IMR-90 (cell line): ENCODE data around the gene ZNF646. TPM values are rescaled to one million over a fixed set of nuclear protein-coding genes. Genes with fewer than 3 reads are reported as not detected.
A peak's percentile ranks its signal among the peaks of the same experiment; 100 is the strongest.

Experiments used
- ATAC-seq: fragments of 200-7000 bp; cut with Tn5 transposase; 2 replicates; pipeline ENCODE4 v1.9.1; 2020; ENCODE audit warnings: low read depth, mild to moderate bottlenecking, moderate library complexity
- BruUV-seq: library from RNA; stranded (reverse); fragments of 400-500 nt; replicated peaks from 2 replicates; lab custom pipeline; 2021; lab: Mats Ljungman, UMichigan
- CTCF ChIA-PET: fragments of 300-600 bp; formaldehyde crosslinking; extraction: SDS; loops from one replicate; lab custom pipeline; 2021; ENCODE audit warnings: antibody characterized with exemption; lab: Yijun Ruan, JAX
- POLR2A ChIA-PET: fragments of 300-600 bp; sonication (Branson Sonifier 250); formaldehyde crosslinking; loops from one replicate; lab custom pipeline; 2022; ENCODE audit warnings: antibody characterized with exemption; ENCODE audit not compliant: unreplicated experiment; lab: Charles Lee
- DNase-seq: peaks from one replicate; pipeline ENCODE4 v3.0.0; 2013
- H2AFZ ChIP-seq: replicated peaks from 2 replicates; pipeline ENCODE3; 2013; ENCODE audit warnings: low read length, mild to moderate bottlenecking; ENCODE audit not compliant: poor library complexity
- H2AK5ac ChIP-seq: 2 replicates; pipeline ENCODE4 v1.6.1; 2013; ENCODE audit warnings: low read depth, low read length, inconsistent platforms
- H2AK9ac ChIP-seq: replicated peaks from 2 replicates; pipeline ENCODE3; 2013; ENCODE audit warnings: mild to moderate bottlenecking, low read depth, low read length, moderate library complexity; ENCODE audit not compliant: poor library complexity
- H2BK120ac ChIP-seq: 2 replicates; pipeline ENCODE4 v1.6.1; 2013; ENCODE audit warnings: low read depth, low read length, inconsistent platforms
- H2BK15ac ChIP-seq: 3 replicates; pipeline ENCODE4 v1.6.1; 2013; ENCODE audit warnings: low read depth, low read length, inconsistent platforms
- H2BK20ac ChIP-seq: 2 replicates; pipeline ENCODE4 v1.6.1; 2013; ENCODE audit warnings: low read depth, mild to moderate bottlenecking, inconsistent platforms, low read length, moderate library complexity
- H2BK5ac ChIP-seq: 2 replicates; pipeline ENCODE4 v1.6.1; 2013; ENCODE audit warnings: mild to moderate bottlenecking, low read depth, low read length, inconsistent platforms; ENCODE audit not compliant: poor library complexity, severe bottlenecking
- H3K14ac ChIP-seq: replicated peaks from 2 replicates; pipeline ENCODE4 v1.6.1; 2013; ENCODE audit warnings: low read depth, low read length, inconsistent platforms
- H3K18ac ChIP-seq: 2 replicates; pipeline ENCODE4 v1.6.1; 2013; ENCODE audit warnings: low read depth, low read length, control low read depth
- H3K23ac ChIP-seq: 2 replicates; pipeline ENCODE4 v1.6.1; 2013; ENCODE audit warnings: low read depth, low read length, inconsistent platforms
- H3K27ac ChIP-seq: 2 replicates; pipeline ENCODE4 v1.5.1; 2013; ENCODE audit warnings: mild to moderate bottlenecking, control low read depth, low read length; ENCODE audit not compliant: insufficient read depth
- H3K27me3 ChIP-seq: 2 replicates; pipeline ENCODE4 v1.6.1; 2013; ENCODE audit warnings: low read length; ENCODE audit not compliant: control insufficient read depth, insufficient read depth
- H3K36me3 ChIP-seq: 2 replicates; pipeline ENCODE4 v1.6.1; 2013; ENCODE audit warnings: low read length, mixed read lengths; ENCODE audit not compliant: control insufficient read depth, insufficient read depth
- H3K4ac ChIP-seq: 2 replicates; pipeline ENCODE4 v1.6.1; 2013; ENCODE audit warnings: low read depth, low read length, inconsistent platforms
- H3K4me1 ChIP-seq: 2 replicates; pipeline ENCODE4 v1.6.1; 2013; ENCODE audit warnings: low read length, mixed read lengths; ENCODE audit not compliant: control insufficient read depth, insufficient read depth
- H3K4me2 ChIP-seq: 2 replicates; pipeline ENCODE4 v1.6.1; 2013; ENCODE audit warnings: low read depth, mild to moderate bottlenecking, control low read depth, low read length, moderate library complexity
- H3K4me3 ChIP-seq: 2 replicates; pipeline ENCODE4 v1.5.1; 2013; ENCODE audit warnings: low read depth, mild to moderate bottlenecking, control low read depth, low read length, moderate library complexity; ENCODE audit not compliant: insufficient read depth
- H3K56ac ChIP-seq: 2 replicates; pipeline ENCODE4 v1.6.1; 2013; ENCODE audit warnings: low read length, inconsistent platforms; ENCODE audit not compliant: insufficient read depth; ENCODE audit errors: extremely low read depth
- H3K79me1 ChIP-seq, 2 experiments: 2 replicates each; pipeline ENCODE4 v1.6.1; 2013; ENCODE audit warnings: low read length in 2 of 2, inconsistent platforms in 1 of 2, low read depth in 1 of 2
- H3K9ac ChIP-seq: 2 replicates; pipeline ENCODE4 v1.6.1; 2013; ENCODE audit warnings: low read depth, low read length, control low read depth
- H3K9me1 ChIP-seq: 2 replicates; pipeline ENCODE4 v1.6.1; 2013; ENCODE audit warnings: low read length, inconsistent platforms; ENCODE audit not compliant: insufficient read depth
- H3K9me3 ChIP-seq: 2 replicates; pipeline ENCODE4 v1.6.1; 2013; ENCODE audit warnings: low read length; ENCODE audit not compliant: control insufficient read depth, insufficient read depth
- H4K20me1 ChIP-seq: 2 replicates; pipeline ENCODE4 v1.6.1; 2013; ENCODE audit warnings: low read length, inconsistent platforms; ENCODE audit not compliant: insufficient read depth
- H4K5ac ChIP-seq: 2 replicates; pipeline ENCODE4 v1.6.1; 2013; ENCODE audit warnings: mild to moderate bottlenecking, low read depth, low read length, control low read depth
- H4K8ac ChIP-seq, 2 experiments: 2 replicates each; pipeline ENCODE4 v1.6.1; 2013; ENCODE audit warnings: low read depth in 2 of 2, low read length in 2 of 2, control low read depth in 1 of 2, inconsistent platforms in 1 of 2
- H4K91ac ChIP-seq: 2 replicates; pipeline ENCODE4 v1.6.1; 2013; ENCODE audit warnings: low read depth, low read length, inconsistent platforms; ENCODE audit not compliant: insufficient read depth
- CHD1 ChIP-seq: IDR thresholded peaks from 2 replicates; pipeline ENCODE4 v1.6.1; 2012; ENCODE audit warnings: low read depth, low read length, improper control_type of control experiment
- CTCF ChIP-seq: conservative IDR thresholded peaks from 2 replicates; pipeline ENCODE4 v1.5.1; 2012; ENCODE audit warnings: mild to moderate bottlenecking, low read depth, low read length, improper control_type of control experiment
- ELK1 ChIP-seq: fragments of 150-350 bp; IDR thresholded peaks from 2 replicates; pipeline ENCODE4 v1.6.1; 2016; ENCODE audit warnings: low read depth, mild to moderate bottlenecking, low read length, moderate library complexity, borderline replicate concordance
- MAZ ChIP-seq: IDR thresholded peaks from 2 replicates; pipeline ENCODE4 v1.6.1; 2012; ENCODE audit warnings: low read depth, mild to moderate bottlenecking, low read length, improper control_type of control experiment, moderate library complexity, borderline replicate concordance
- MXI1 ChIP-seq: IDR thresholded peaks from 2 replicates; pipeline ENCODE4 v1.6.1; 2012; ENCODE audit warnings: low read depth, mild to moderate bottlenecking, low read length, moderate library complexity, borderline replicate concordance
- NFE2L2 ChIP-seq: fragments of 150-350 bp; IDR thresholded peaks from 2 replicates; pipeline ENCODE4 v1.6.1; 2016; ENCODE audit warnings: low read depth, mild to moderate bottlenecking, low read length
- POLR2A ChIP-seq: IDR thresholded peaks from 2 replicates; pipeline ENCODE4 v1.6.1; 2012; ENCODE audit warnings: mild to moderate bottlenecking, low read depth, low read length
- RCOR1 ChIP-seq: IDR thresholded peaks from 2 replicates; pipeline ENCODE4 v1.6.1; 2012; ENCODE audit warnings: mild to moderate bottlenecking, low read length, improper control_type of control experiment; ENCODE audit not compliant: insufficient replicate concordance
- WGBS, 2 experiments: methylation state at CpG; one replicate each; pipeline versions ENCODE4 v1.1.5 to v1.1.7; 2013; ENCODE audit warnings: missing lambda C conversion rate in 2 of 2; ENCODE audit not compliant: insufficient read length in 1 of 2; ENCODE audit errors: extremely low coverage in 2 of 2; 5-methylcytosine and 5-hydroxymethylcytosine counted together
- dilution Hi-C: fragments of 300-500 bp; cut with HindIII; formaldehyde crosslinking; loops from one replicate; pipeline ENCODE4 v1.14.3; 2018; ENCODE audit warnings: low sequenced_read_pairs; ENCODE audit not compliant: unreplicated experiment
- in situ Hi-C: fragments of 300-500 bp; cut with MboI; formaldehyde crosslinking; loops from 3 replicates; pipeline ENCODE4 v1.14.3; 2019; ENCODE audit warnings: low sequenced_read_pairs, inconsistent platforms, mixed read lengths
- intact Hi-C: fragments of 100-400 bp; cut with micrococcal nuclease; formaldehyde crosslinking; loops from 2 replicates; pipeline ENCODE4 v1.10.0; 2022
- polyA plus RNA-seq, 3 experiments: library from polyadenylated mRNA; depleted of rRNA; stranded (reverse); fragments of >200 nt; gene quantifications; 2 replicates each; pipeline ENCODE4 v1.2.3, GENCODE V29; 2012; ENCODE audit warnings: low replicate concordance in 1 of 3
- total RNA-seq: library from RNA; depleted of rRNA; stranded (reverse); fragments of >200 nt; gene quantifications from 2 replicates; pipeline ENCODE4 v1.2.3, GENCODE V29; 2012

ZNF646 gene
- total and polyA plus RNA-seq, 2 of the 4 experiments (the other 2 are of a cell fraction) = 4.9 to 6.8 TPM

GRCh38 chr16:31117384-31118222 is 43.4 kb downstream of the ZNF646 start, which contains the start of gene KAT8:
TSS of gene KAT8 (plus strand) at chr16:31117664. CDS start at chr16:31117682, 18 bp downstream.
- H3K4me2 ChIP-seq = peak within 1 kb of the TSS; percentile 86
- in situ Hi-C loops = no loop called here

More at GRCh38 chr16:31117384-31118222, 43.4 kb downstream of the ZNF646 start, which contains the start of gene KAT8:
- peak within 1 kb of the TSS; percentile 66 for H3K4me3 ChIP-seq
- no peak within 1 kb of the TSS for H2BK15ac ChIP-seq
- peak within 1 kb of the TSS; percentile 67; the same call in 1 of the 2 replicates for H4K91ac ChIP-seq
- no peaks in the 10 kb centered on the region for H3K27me3 ChIP-seq
- H3K9me3 ChIP-seq = no peaks in the 10 kb centered on the region
- H2AK9ac ChIP-seq = peak within 1 kb of the TSS; percentile 89
- peak within 1 kb of the TSS; percentile 51 for H3K14ac ChIP-seq
- peak within 1 kb of the TSS; percentile 76 for H3K23ac ChIP-seq
- intact Hi-C loops = loop anchor here (2.0 kb wide), 1 partner anchor 25 kb away; no protein-coding TSS in a partner anchor
- H2BK20ac ChIP-seq = no peak within 1 kb of the TSS
- dilution Hi-C loops = no loop called here
- 0 out of 2 replicates have a peak, but pooled peaks cover 3% of the 10 kb centered on the region for H3K4me1 ChIP-seq
- H2BK5ac ChIP-seq = peak within 1 kb of the TSS; percentile 23
- H3K27ac ChIP-seq = peak within 1 kb of the TSS; percentile 61
- peak; percentile 65 for TF ChIP-seq MAZ
- no peak for TF ChIP-seq CTCF
- TF ChIP-seq ELK1 = no peak
- TF ChIP-seq NFE2L2 = 0 out of 2 replicates have a peak, but pooled peaks have one; percentile 16
- peak; percentile 13 for TF ChIP-seq RCOR1
- peak; percentile 17; the same call in 1 of the 2 replicates for TF ChIP-seq MXI1
- peak; percentile 80 for TF ChIP-seq POLR2A
- TF ChIP-seq CHD1 = 0 out of 2 replicates have a peak, but pooled peaks have one; percentile 3
- DNase-seq (peak; percentile 97), ATAC-seq (peak; percentile 95)
- CTCF ChIA-PET = interaction anchor here (0.6 to 1.1 kb wide), 3 partner anchors 10 to 25 kb away, joined by 3 to 5 read pairs (median 3); no protein-coding TSS in a partner anchor
- H3K4ac ChIP-seq = peak within 1 kb of the TSS; percentile 65
- peak within 1 kb of the TSS; percentile 76 for H2AK5ac ChIP-seq
- peak within 1 kb of the TSS; percentile 93 for H2AFZ ChIP-seq
- peak within 1 kb of the TSS; percentile 51; the same call in 1 of the 2 replicates for H3K18ac ChIP-seq
- BruUV-seq = no TSS peak
- H3K79me1 ChIP-seq = peaks cover 22 to 50% of the 10 kb centered on the region in 2 experiments
- H2BK120ac ChIP-seq = no peak within 1 kb of the TSS
- peak within 1 kb of the TSS; percentile 79 for H3K9ac ChIP-seq
- peak within 1 kb of the TSS; percentile 75 to 82 for H4K8ac ChIP-seq
- 0% methylated on average over 21 of the region's 68 CpGs; no CpG with 5 or more reads in 1 of the 2 experiments for WGBS, 2 experiments
- H4K5ac ChIP-seq = peak within 1 kb of the TSS; percentile 53
- peaks cover 9% of the 10 kb centered on the region for H4K20me1 ChIP-seq
- H3K56ac ChIP-seq = peak within 1 kb of the TSS; percentile 59
- peaks cover 22% of the 10 kb centered on the region for H3K36me3 ChIP-seq
- POLR2A ChIA-PET = interaction anchor here (0.5 to 1.2 kb wide), 7 partner anchors 11 to 454 kb away, joined by 3 to 8 read pairs (median 4); no protein-coding TSS in a partner anchor
- H3K9me1 ChIP-seq = peaks cover 3% of the 10 kb centered on the region; the same call in 1 of the 2 replicates
